Fibroblast of lung (primary cell): Measurements from ENCODE around the gene ZFR. TPM values are rescaled to one million over a fixed set of nuclear protein-coding genes. Genes with fewer than 3 reads are reported as not detected.

ENCODE experiments used
- DNase-seq, 2 donors: peaks; one replicate each; pipeline versions ENCODE4 v3.0.0 to v3.0.0-alpha.2; 2010; ENCODE audit warnings: low read depth in 2 of 2
- H2AFZ ChIP-seq: 2 replicates; pipeline ENCODE4 v1.5.1; 2012; ENCODE audit warnings: low read length, control low read depth, inconsistent platforms
- H3K27ac ChIP-seq: 2 replicates; pipeline ENCODE4 v1.5.1; 2011; ENCODE audit warnings: low read length, control low read depth; ENCODE audit not compliant: insufficient read depth
- H3K27me3 ChIP-seq: 2 replicates; pipeline ENCODE4 v1.5.1; 2011; ENCODE audit warnings: mild to moderate bottlenecking, low read length; ENCODE audit not compliant: control insufficient read depth, insufficient read depth
- H3K36me3 ChIP-seq: 2 replicates; pipeline ENCODE4 v1.5.1; 2011; ENCODE audit warnings: low read length; ENCODE audit not compliant: control insufficient read depth, insufficient read depth
- H3K4me1 ChIP-seq: 2 replicates; pipeline ENCODE4 v1.5.1; 2011; ENCODE audit warnings: low read length; ENCODE audit not compliant: control insufficient read depth, insufficient read depth; ENCODE audit errors: extremely low read depth
- H3K4me2 ChIP-seq: 2 replicates; pipeline ENCODE4 v1.5.1; 2011; ENCODE audit warnings: low read length, control low read depth; ENCODE audit not compliant: insufficient read depth; ENCODE audit errors: extremely low read depth
- H3K4me3 ChIP-seq, 4 experiments: fragments of 200-600 bp in 1 of 4; sonication (generic) in 1 of 4; replicated peaks in 1 of 4; 2 replicates each; pipeline ENCODE4 v1.5.1; 2011 to 2016; ENCODE audit warnings: low read length in 4 of 4, low read depth in 3 of 4, mild to moderate bottlenecking in 3 of 4, control low read depth in 2 of 4, inconsistent platforms in 1 of 4, mixed read lengths in 1 of 4; ENCODE audit not compliant: insufficient read depth in 1 of 4; ENCODE audit errors: control extremely low read depth in 1 of 4
- H3K79me2 ChIP-seq: 2 replicates; pipeline ENCODE4 v1.5.1; 2012; ENCODE audit warnings: mild to moderate bottlenecking, low read length, inconsistent platforms; ENCODE audit not compliant: control insufficient read depth, insufficient read depth
- H3K9ac ChIP-seq: 2 replicates; pipeline ENCODE4 v1.5.1; 2011; ENCODE audit warnings: mild to moderate bottlenecking, low read length, control low read depth; ENCODE audit not compliant: insufficient read depth
- H3K9me3 ChIP-seq: 2 replicates; pipeline ENCODE4 v1.5.1; 2012; ENCODE audit warnings: low read depth, low read length; ENCODE audit not compliant: control insufficient read depth, insufficient read depth
- H4K20me1 ChIP-seq: 2 replicates; pipeline ENCODE4 v1.5.1; 2011; ENCODE audit warnings: low read length; ENCODE audit not compliant: control insufficient read depth, insufficient read depth; ENCODE audit errors: extremely low read depth
- EZH2 ChIP-seq: IDR thresholded peaks from 2 replicates; pipeline ENCODE4 v1.5.1; 2012; ENCODE audit warnings: low read length, control low read depth, mild to moderate bottlenecking; ENCODE audit errors: missing control alignments
- polyA plus RNA-seq, 2 donors: library from polyadenylated mRNA; depleted of rRNA in 1 of 2; stranded (reverse) in 1 of 2; unstranded in 1 of 2; fragments of >200 nt; gene quantifications; 2 replicates each; pipeline ENCODE4 v1.2.1, GENCODE V29; 2011 to 2012; ENCODE audit warnings: missing spikeins in 1 of 2
- total RNA-seq: library from RNA; depleted of rRNA; stranded (reverse); fragments of >200 nt; gene quantifications from 2 replicates; pipeline ENCODE4 v1.2.1, GENCODE V29; 2014
- TF ChIP-seq, protein P1 (sequence below), 2 donors: IDR thresholded peaks in 1 of 2; conservative IDR thresholded peaks in 1 of 2; 1 replicate in 1 of 2; 2 replicates in 1 of 2; pipeline ENCODE4 v1.5.1; 2011 to 2012; ENCODE audit warnings: low read length in 2 of 2, control low read depth in 1 of 2, inconsistent platforms in 1 of 2, low read depth in 1 of 2, mild to moderate bottlenecking in 1 of 2

ZFR gene
- total and polyA plus RNA-seq, 2 donors (not counting 1 experiment from before 2014, with no cell fraction given), result 56.8 to 113 TPM

GRCh38 chr5:32445831-32446614 is 1.5 kb upstream of the ZFR start:
- H3K79me2 ChIP-seq, result peaks cover 30% of the 10 kb centered on the region
- H3K9me3 ChIP-seq, result no peaks in the 10 kb centered on the region
- peaks cover 2% of the 10 kb centered on the region for H4K20me1 ChIP-seq
- no peak overlapping the region for H3K27ac ChIP-seq
- no peak overlapping the region for H3K9ac ChIP-seq
- H3K27me3 ChIP-seq, result no peaks in the 10 kb centered on the region
- TF ChIP-seq EZH2, result no peak
- TF ChIP-seq, protein P1, sequence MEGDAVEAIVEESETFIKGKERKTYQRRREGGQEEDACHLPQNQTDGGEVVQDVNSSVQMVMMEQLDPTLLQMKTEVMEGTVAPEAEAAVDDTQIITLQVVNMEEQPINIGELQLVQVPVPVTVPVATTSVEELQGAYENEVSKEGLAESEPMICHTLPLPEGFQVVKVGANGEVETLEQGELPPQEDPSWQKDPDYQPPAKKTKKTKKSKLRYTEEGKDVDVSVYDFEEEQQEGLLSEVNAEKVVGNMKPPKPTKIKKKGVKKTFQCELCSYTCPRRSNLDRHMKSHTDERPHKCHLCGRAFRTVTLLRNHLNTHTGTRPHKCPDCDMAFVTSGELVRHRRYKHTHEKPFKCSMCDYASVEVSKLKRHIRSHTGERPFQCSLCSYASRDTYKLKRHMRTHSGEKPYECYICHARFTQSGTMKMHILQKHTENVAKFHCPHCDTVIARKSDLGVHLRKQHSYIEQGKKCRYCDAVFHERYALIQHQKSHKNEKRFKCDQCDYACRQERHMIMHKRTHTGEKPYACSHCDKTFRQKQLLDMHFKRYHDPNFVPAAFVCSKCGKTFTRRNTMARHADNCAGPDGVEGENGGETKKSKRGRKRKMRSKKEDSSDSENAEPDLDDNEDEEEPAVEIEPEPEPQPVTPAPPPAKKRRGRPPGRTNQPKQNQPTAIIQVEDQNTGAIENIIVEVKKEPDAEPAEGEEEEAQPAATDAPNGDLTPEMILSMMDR (conservative IDR thresholded peaks at IDR 0.05 in 1 of 2, IDR thresholded peaks at IDR 0.05 in 1 of 2; ENCODE audit: low read depth in 1 of 2, low read length in 2 of 2), result no peak
- no peak overlapping the region for H2AFZ ChIP-seq
- no peak overlapping the region for H3K4me2 ChIP-seq
- no peak for DNase-seq
- H3K4me3 ChIP-seq, result no peak overlapping the region
- H3K4me1 ChIP-seq, result peaks cover 2% of the 10 kb centered on the region
- H3K36me3 ChIP-seq, result no peaks in the 10 kb centered on the region

GRCh38 chr5:32445287-32445758 is 783 bp upstream of the ZFR start:
- Histone ChIP-seq H3K27ac (no peak overlapping the region), H3K9me3 (no peaks in the 10 kb centered on the region), H4K20me1 (peaks cover 2% of the 10 kb centered on the region), H3K9ac (no peak overlapping the region), H3K4me2 (no peak overlapping the region), H3K79me2 (peaks cover 37% of the 10 kb centered on the region), H3K27me3 (no peaks in the 10 kb centered on the region), H3K4me1 (peaks cover 2% of the 10 kb centered on the region), H3K36me3 (no peaks in the 10 kb centered on the region), H2AFZ (peak overlapping the region; percentile 45), H3K4me3 (peak overlapping the region in 2 of 4 experiments; percentile 56 to 83)
- no peak for DNase-seq
- TF ChIP-seq EZH2, result no peak
- TF ChIP-seq, protein P1 (conservative IDR thresholded peaks at IDR 0.05 in 1 of 2, IDR thresholded peaks at IDR 0.05 in 1 of 2; ENCODE audit: low read depth in 1 of 2, low read length in 2 of 2), result no peak

DNA sequence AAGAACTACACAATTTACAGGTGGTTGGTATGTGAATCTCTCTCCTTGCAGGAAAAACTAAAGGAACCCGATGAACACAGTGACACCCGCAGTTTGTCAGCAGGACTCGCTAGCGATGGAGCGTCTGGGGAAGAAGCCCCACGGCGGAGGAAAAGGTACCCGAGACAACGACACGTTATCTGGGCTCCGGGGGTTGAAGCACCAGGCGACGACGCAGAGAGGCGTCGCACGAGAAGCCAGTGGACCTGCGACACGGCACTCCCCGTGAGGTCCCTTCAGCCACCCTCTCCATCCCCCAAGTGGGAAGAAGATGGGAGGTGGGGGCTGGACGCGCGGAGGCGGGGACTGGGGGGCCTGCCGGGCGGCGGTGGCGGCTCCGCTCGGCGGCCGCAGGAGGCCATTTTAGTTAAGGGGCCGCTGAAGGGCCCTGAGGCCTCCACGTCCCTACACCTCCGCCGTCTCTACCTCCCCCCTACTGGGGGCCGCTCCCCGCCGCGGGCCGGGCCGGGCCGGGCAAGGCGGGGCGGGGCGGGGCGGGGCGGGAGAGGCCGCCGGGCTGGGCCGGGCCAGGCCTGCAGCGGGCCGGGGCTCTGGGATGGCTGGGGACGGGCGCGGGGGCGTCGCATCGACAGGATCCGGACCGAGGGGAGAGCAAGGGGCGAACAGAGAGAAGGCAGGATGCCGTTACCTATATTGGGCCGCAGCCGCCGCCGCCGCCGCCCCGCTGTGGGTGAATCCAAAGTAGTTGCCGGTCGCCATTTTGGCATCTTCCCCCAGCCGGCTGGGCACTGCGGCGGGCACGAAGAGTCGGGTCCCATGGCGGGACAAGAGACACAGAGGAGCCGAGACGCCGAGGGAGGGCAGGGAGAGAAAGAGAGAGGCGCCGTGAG is 754 bp downstream of the ZFR start:
- Histone ChIP-seq H3K9ac (peak overlapping the region; percentile 94), H4K20me1 (peaks cover 2% of the 10 kb centered on the region), H3K79me2 (peaks cover 52% of the 10 kb centered on the region), H3K27ac (peak overlapping the region; percentile 93), H3K36me3 (no peaks in the 10 kb centered on the region), H3K4me3 (peak overlapping the region; percentile 81 to 86 (median 82)), H3K9me3 (no peaks in the 10 kb centered on the region), H3K27me3 (no peaks in the 10 kb centered on the region), H3K4me2 (peak overlapping the region; percentile 55), H2AFZ (peak overlapping the region; percentile 53), H3K4me1 (peaks cover 2% of the 10 kb centered on the region)
- DNase-seq, result peak; percentile 33 to 48
- TF ChIP-seq, protein P1 (conservative IDR thresholded peaks at IDR 0.05 in 1 of 2, IDR thresholded peaks at IDR 0.05 in 1 of 2; ENCODE audit: low read depth in 1 of 2, low read length in 2 of 2), result no peak
- no peak for TF ChIP-seq EZH2
